Smooth muscle cell (in vitro differentiated cells): ENCODE results near the gene C1orf167. TPM values are rescaled to one million over a fixed set of nuclear protein-coding genes. Genes with fewer than 3 reads are reported as not detected.

Experiments used
- DNase-seq: peaks from one replicate; lab custom pipeline; 2025; ENCODE audit not compliant: unreplicated experiment; lab: John Stamatoyannopoulos, UW
- H2AFZ ChIP-seq: fragments of 200-600 bp; sonication (generic); 2 replicates; pipeline ENCODE4 v1.6.0; 2016; ENCODE audit warnings: antibody characterized with exemption, low read depth, mild to moderate bottlenecking
- H3F3A ChIP-seq: fragments of 200-600 bp; sonication (generic); 2 replicates; pipeline ENCODE4 v1.6.0; 2017; ENCODE audit warnings: antibody characterized with exemption, low read depth
- H3K27ac ChIP-seq: fragments of 200-600 bp; sonication (generic); 2 replicates; pipeline ENCODE4 v1.5.1; 2016; ENCODE audit warnings: low read depth, mild to moderate bottlenecking
- H3K27me3 ChIP-seq: fragments of 200-600 bp; sonication (generic); 2 replicates; pipeline ENCODE4 v1.6.1; 2016; ENCODE audit warnings: low read depth, mild to moderate bottlenecking
- H3K36me3 ChIP-seq: fragments of 200-600 bp; sonication (generic); 2 replicates; pipeline ENCODE4 v1.5.1; 2016; ENCODE audit warnings: low read depth
- H3K4me1 ChIP-seq: fragments of 200-600 bp; sonication (generic); 2 replicates; pipeline ENCODE4 v1.5.1; 2016; ENCODE audit warnings: low read depth
- H3K4me2 ChIP-seq: fragments of 200-600 bp; sonication (generic); 2 replicates; pipeline ENCODE4 v1.6.0; 2016; ENCODE audit warnings: mild to moderate bottlenecking
- H3K4me3 ChIP-seq: fragments of 200-600 bp; sonication (generic); 2 replicates; pipeline ENCODE4 v1.5.1; 2016; ENCODE audit warnings: mild to moderate bottlenecking
- H3K79me2 ChIP-seq: fragments of 200-600 bp; sonication (generic); 2 replicates; pipeline ENCODE4 v1.6.0; 2016; ENCODE audit warnings: low read depth, mild to moderate bottlenecking
- H3K9ac ChIP-seq: fragments of 200-600 bp; sonication (generic); 2 replicates; pipeline ENCODE4 v1.6.0; 2016; ENCODE audit warnings: low read depth
- H3K9me3 ChIP-seq: fragments of 200-600 bp; sonication (generic); replicated peaks from 2 replicates; pipeline ENCODE4 v1.5.1; 2016; ENCODE audit warnings: low read depth
- H4K20me1 ChIP-seq: fragments of 200-600 bp; sonication (generic); 2 replicates; pipeline ENCODE4 v1.6.0; 2016; ENCODE audit warnings: low read depth
- CTCF ChIP-seq: fragments of 200-600 bp; sonication (generic); IDR thresholded peaks from 2 replicates; pipeline ENCODE4 v1.5.1; 2017; ENCODE audit warnings: borderline replicate concordance, mild to moderate bottlenecking, antibody characterized with exemption; ENCODE audit not compliant: insufficient read depth, poor library complexity, severe bottlenecking
- WGBS: methylation state at CpG from one replicate; pipeline ENCODE4 v1.1.7; 2016; ENCODE audit warnings: low lambda C conversion rate; 5-methylcytosine and 5-hydroxymethylcytosine counted together
- polyA plus RNA-seq: library from polyadenylated mRNA; unstranded; fragments of >200 nt; fragmentation: Nextera tagmentation; extraction: Ambion mirVana; gene quantifications from 2 replicates; pipeline ENCODE4 v1.2.1, GENCODE V29; 2016
- total RNA-seq: library from RNA; depleted of rRNA; stranded (reverse); fragments of >200 nt; gene quantifications from 2 replicates; pipeline ENCODE4 v1.2.3, GENCODE V29; 2014

Gene C1orf167
- total and polyA plus RNA-seq, 2 experiments from 2014 or later = 0.70 TPM; not detected in 1

GRCh38 chr1:11727119-11727518, 34.9 kb upstream of the C1orf167 start:
- 98% methylated on average over 4 of the region's 4 CpGs for WGBS
- Histone ChIP-seq H3K27ac (no peak overlapping the region), H3K27me3 (no peaks in the 10 kb centered on the region), H3K4me1 (peaks cover 9% of the 10 kb centered on the region), H3K36me3 (no peaks in the 10 kb centered on the region), H2AFZ (no peak overlapping the region), H3K4me3 (no peak overlapping the region), H3F3A (no peaks in the 10 kb centered on the region), H3K9me3 (no peaks in the 10 kb centered on the region), H3K79me2 (no peaks in the 10 kb centered on the region), H4K20me1 (no peaks in the 10 kb centered on the region), H3K9ac (no peak overlapping the region), H3K4me2 (no peak overlapping the region)
- no peak for TF ChIP-seq CTCF
- no peak for DNase-seq

GRCh38 chr1:11728126-11728806, 33.7 kb upstream of the C1orf167 start:
- no peak overlapping the region for H2AFZ ChIP-seq
- no peak overlapping the region for H3K27ac ChIP-seq
- DNase-seq = no peak
- H3K27me3 ChIP-seq = no peaks in the 10 kb centered on the region
- no peaks in the 10 kb centered on the region for H3K79me2 ChIP-seq
- no peaks in the 10 kb centered on the region for H3K36me3 ChIP-seq
- H3K4me3 ChIP-seq = no peak overlapping the region
- no peak overlapping the region for H3K4me2 ChIP-seq
- 96% methylated on average over 4 of the region's 4 CpGs for WGBS
- TF ChIP-seq CTCF = no peak
- H4K20me1 ChIP-seq = no peaks in the 10 kb centered on the region
- H3K9me3 ChIP-seq = no peaks in the 10 kb centered on the region
- no peak overlapping the region for H3K9ac ChIP-seq
- H3F3A ChIP-seq = no peaks in the 10 kb centered on the region
- peaks cover 13% of the 10 kb centered on the region for H3K4me1 ChIP-seq

GRCh38 chr1:11729155-11729497, 32.9 kb upstream of the C1orf167 start:
- H3K4me3 ChIP-seq = no peak overlapping the region
- no peak for DNase-seq
- no peak overlapping the region for H3K27ac ChIP-seq
- no peaks in the 10 kb centered on the region for H3K9me3 ChIP-seq
- peaks cover 13% of the 10 kb centered on the region for H3K4me1 ChIP-seq
- no peaks in the 10 kb centered on the region for H3K36me3 ChIP-seq
- H3F3A ChIP-seq = no peaks in the 10 kb centered on the region
- no peak overlapping the region for H3K9ac ChIP-seq
- no peaks in the 10 kb centered on the region for H3K27me3 ChIP-seq
- no peak for TF ChIP-seq CTCF
- WGBS = 91% methylated on average over 11 of the region's 11 CpGs
- no peaks in the 10 kb centered on the region for H3K79me2 ChIP-seq
- H3K4me2 ChIP-seq = no peak overlapping the region
- no peaks in the 10 kb centered on the region for H4K20me1 ChIP-seq
- H2AFZ ChIP-seq = no peak overlapping the region
